Smooth muscle cell (in vitro differentiated cells): Measurements from ENCODE around the gene CEP63. TPM values are rescaled to one million over a fixed set of nuclear protein-coding genes. Genes with fewer than 3 reads are reported as not detected.

Experiments
- DNase-seq: peaks from one replicate; lab custom pipeline; 2025; ENCODE audit not compliant: unreplicated experiment; lab: John Stamatoyannopoulos, UW
- H2AFZ ChIP-seq: fragments of 200-600 bp; sonication (generic); 2 replicates; pipeline ENCODE4 v1.6.0; 2016; ENCODE audit warnings: antibody characterized with exemption, low read depth, mild to moderate bottlenecking
- H3F3A ChIP-seq: fragments of 200-600 bp; sonication (generic); 2 replicates; pipeline ENCODE4 v1.6.0; 2017; ENCODE audit warnings: antibody characterized with exemption, low read depth
- H3K27ac ChIP-seq: fragments of 200-600 bp; sonication (generic); 2 replicates; pipeline ENCODE4 v1.5.1; 2016; ENCODE audit warnings: low read depth, mild to moderate bottlenecking
- H3K27me3 ChIP-seq: fragments of 200-600 bp; sonication (generic); 2 replicates; pipeline ENCODE4 v1.6.1; 2016; ENCODE audit warnings: low read depth, mild to moderate bottlenecking
- H3K36me3 ChIP-seq: fragments of 200-600 bp; sonication (generic); 2 replicates; pipeline ENCODE4 v1.5.1; 2016; ENCODE audit warnings: low read depth
- H3K4me1 ChIP-seq: fragments of 200-600 bp; sonication (generic); 2 replicates; pipeline ENCODE4 v1.5.1; 2016; ENCODE audit warnings: low read depth
- H3K4me2 ChIP-seq: fragments of 200-600 bp; sonication (generic); 2 replicates; pipeline ENCODE4 v1.6.0; 2016; ENCODE audit warnings: mild to moderate bottlenecking
- H3K4me3 ChIP-seq: fragments of 200-600 bp; sonication (generic); 2 replicates; pipeline ENCODE4 v1.5.1; 2016; ENCODE audit warnings: mild to moderate bottlenecking
- H3K79me2 ChIP-seq: fragments of 200-600 bp; sonication (generic); 2 replicates; pipeline ENCODE4 v1.6.0; 2016; ENCODE audit warnings: low read depth, mild to moderate bottlenecking
- H3K9ac ChIP-seq: fragments of 200-600 bp; sonication (generic); 2 replicates; pipeline ENCODE4 v1.6.0; 2016; ENCODE audit warnings: low read depth
- H3K9me3 ChIP-seq: fragments of 200-600 bp; sonication (generic); replicated peaks from 2 replicates; pipeline ENCODE4 v1.5.1; 2016; ENCODE audit warnings: low read depth
- H4K20me1 ChIP-seq: fragments of 200-600 bp; sonication (generic); 2 replicates; pipeline ENCODE4 v1.6.0; 2016; ENCODE audit warnings: low read depth
- WGBS: methylation state at CpG from one replicate; pipeline ENCODE4 v1.1.7; 2016; ENCODE audit warnings: low lambda C conversion rate; 5-methylcytosine and 5-hydroxymethylcytosine counted together
- polyA plus RNA-seq: library from polyadenylated mRNA; unstranded; fragments of >200 nt; fragmentation: Nextera tagmentation; extraction: Ambion mirVana; gene quantifications from 2 replicates; pipeline ENCODE4 v1.2.1, GENCODE V29; 2016
- total RNA-seq: library from RNA; depleted of rRNA; stranded (reverse); fragments of >200 nt; gene quantifications from 2 replicates; pipeline ENCODE4 v1.2.3, GENCODE V29; 2014
- TF ChIP-seq, protein P1 (sequence below): fragments of 200-600 bp; sonication (generic); IDR thresholded peaks from 2 replicates; pipeline ENCODE4 v1.5.1; 2017; ENCODE audit warnings: borderline replicate concordance, mild to moderate bottlenecking, antibody characterized with exemption; ENCODE audit not compliant: insufficient read depth, poor library complexity, severe bottlenecking

The CEP63 gene
- total and polyA plus RNA-seq, 2 experiments from 2014 or later = 16.9 to 24.5 TPM

DNA sequence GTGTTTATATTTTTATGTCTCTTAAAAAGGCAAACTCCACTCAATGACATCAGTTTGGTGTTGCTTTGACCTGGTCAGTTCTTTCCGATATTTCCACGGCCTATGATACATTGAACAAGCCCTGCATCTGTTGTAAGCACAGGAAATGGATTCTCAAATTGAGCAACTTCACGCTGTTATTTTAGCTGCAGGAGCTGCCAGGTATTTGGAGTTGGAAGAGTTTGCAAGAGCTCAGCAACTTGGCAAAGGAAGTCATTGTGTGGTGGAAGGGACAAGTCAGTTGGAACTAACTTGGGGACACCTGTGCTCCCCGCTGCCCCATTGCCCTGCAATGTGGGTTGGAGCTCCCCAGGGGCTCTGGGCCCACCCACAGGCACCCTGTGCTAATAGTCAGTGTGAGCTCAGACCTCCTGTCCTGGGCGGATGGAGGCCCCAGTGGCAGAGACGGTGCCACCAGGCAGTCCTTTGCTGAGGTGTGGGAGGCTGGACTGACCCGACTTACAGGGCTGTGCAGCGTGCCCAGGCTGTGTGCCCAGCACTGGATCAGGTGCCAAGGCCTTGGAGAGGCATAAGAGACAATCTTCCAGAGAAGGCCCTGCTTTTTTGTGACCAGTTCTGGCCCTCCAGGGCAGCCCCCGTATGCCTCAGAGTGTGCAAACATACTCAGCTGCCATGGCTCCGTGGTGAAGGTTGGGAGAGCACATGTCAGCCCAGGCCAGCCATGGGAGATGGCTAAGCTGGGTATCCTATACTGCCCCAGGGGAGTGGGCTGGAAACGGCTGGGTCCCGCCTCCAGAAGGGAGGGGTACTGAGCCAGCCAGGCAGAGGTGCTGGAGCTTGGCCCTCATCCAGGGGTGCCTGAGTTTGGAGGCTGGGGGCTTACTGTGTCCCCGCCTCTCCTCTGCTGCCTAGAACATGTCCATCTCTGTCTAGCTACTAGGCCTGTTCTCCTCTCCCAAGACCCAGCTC, 121.5 kb downstream of the CEP63 start:
- Histone ChIP-seq H3K9ac (no peak overlapping the region), H3K4me2 (no peak overlapping the region), H3K27me3 (peaks cover 7% of the 10 kb centered on the region), H3K79me2 (no peaks in the 10 kb centered on the region), H3K4me3 (no peak overlapping the region), H3F3A (no peaks in the 10 kb centered on the region), H3K4me1 (peaks cover 5% of the 10 kb centered on the region), H3K27ac (no peak overlapping the region), H3K9me3 (no peaks in the 10 kb centered on the region), H2AFZ (no peak overlapping the region), H3K36me3 (no peaks in the 10 kb centered on the region), H4K20me1 (no peaks in the 10 kb centered on the region)
- DNase-seq = no peak
- TF ChIP-seq, protein P1, sequence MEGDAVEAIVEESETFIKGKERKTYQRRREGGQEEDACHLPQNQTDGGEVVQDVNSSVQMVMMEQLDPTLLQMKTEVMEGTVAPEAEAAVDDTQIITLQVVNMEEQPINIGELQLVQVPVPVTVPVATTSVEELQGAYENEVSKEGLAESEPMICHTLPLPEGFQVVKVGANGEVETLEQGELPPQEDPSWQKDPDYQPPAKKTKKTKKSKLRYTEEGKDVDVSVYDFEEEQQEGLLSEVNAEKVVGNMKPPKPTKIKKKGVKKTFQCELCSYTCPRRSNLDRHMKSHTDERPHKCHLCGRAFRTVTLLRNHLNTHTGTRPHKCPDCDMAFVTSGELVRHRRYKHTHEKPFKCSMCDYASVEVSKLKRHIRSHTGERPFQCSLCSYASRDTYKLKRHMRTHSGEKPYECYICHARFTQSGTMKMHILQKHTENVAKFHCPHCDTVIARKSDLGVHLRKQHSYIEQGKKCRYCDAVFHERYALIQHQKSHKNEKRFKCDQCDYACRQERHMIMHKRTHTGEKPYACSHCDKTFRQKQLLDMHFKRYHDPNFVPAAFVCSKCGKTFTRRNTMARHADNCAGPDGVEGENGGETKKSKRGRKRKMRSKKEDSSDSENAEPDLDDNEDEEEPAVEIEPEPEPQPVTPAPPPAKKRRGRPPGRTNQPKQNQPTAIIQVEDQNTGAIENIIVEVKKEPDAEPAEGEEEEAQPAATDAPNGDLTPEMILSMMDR = no peak
- 78% methylated on average over 13 of the region's 13 CpGs for WGBS

DNA sequence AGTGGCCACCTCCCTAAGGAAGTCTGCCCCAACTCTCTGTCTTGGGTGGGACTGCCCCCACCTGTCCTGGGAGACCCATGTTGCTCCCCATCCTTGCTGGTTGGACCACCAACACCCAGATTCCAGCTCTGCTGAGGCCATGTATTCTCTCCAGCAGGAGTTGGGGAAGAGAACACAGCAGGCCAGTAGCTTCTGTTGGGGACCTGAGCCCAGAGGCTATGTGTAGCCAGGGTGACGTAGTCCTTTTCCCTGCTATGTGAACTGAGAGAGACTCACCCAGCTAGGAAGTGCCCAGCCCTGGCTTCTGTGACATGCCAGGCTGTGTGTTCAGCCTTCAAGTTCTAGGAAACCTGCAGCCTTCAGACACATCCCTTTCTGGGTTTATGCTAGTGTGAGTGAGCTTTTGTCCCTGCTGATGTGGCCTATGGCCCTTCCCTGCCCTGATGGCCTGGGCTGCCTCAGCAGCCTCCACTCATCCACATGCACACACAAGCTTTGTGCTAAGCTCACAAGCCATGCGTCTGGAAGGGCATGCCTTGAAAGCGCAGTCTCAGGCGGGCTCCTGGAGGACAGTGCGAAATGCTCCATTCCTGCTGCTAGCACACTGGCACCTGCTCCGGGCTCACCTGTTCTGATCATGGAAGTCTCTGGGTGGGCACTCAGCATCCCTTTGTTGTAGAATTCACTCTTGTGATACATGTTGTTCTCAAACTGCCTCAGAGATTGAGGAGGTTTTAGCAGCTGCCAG, 122.3 kb downstream of the CEP63 start:
- Histone ChIP-seq H3K4me2 (no peak overlapping the region), H3K9ac (no peak overlapping the region), H3K36me3 (no peaks in the 10 kb centered on the region), H3K27ac (no peak overlapping the region), H2AFZ (no peak overlapping the region), H4K20me1 (no peaks in the 10 kb centered on the region), H3K9me3 (no peaks in the 10 kb centered on the region), H3K79me2 (no peaks in the 10 kb centered on the region), H3F3A (no peaks in the 10 kb centered on the region), H3K4me1 (no peaks in the 10 kb centered on the region), H3K4me3 (no peak overlapping the region), H3K27me3 (peaks cover 7% of the 10 kb centered on the region)
- DNase-seq = no peak
- TF ChIP-seq, protein P1 = no peak
- 96% methylated on average over 6 of the region's 6 CpGs for WGBS

DNA sequence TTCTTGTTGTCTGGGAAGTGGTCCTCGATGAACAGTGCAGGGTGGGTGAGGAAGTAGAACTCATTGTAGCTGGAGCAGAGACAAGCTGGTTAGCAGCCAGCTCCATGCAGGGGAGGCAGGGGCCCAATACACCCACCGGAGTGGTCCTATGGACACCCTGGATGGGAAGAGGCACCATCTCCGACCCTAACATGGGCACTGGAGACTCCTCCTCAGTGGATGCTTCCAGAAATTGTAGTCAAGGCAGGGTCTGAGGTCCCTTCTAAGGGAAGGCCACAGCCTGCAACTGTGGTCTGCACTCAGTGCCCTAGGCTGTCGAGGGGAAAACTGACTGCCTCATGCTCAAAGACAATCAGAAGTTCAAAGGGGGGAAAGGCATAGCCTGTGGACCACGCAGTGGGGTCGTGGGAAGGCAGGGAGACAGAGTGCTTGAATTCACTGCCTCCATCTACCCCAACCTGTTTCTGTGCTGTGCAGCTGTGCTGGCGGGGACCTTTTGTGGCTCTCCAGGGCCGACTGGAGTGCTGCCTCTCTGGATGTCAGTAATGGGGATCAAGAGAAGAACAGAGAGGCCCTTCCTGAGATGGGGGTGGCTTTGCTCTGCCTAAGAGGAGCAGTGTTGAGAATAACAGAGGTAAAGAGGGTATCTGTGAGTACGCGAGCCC, 123.0 kb downstream of the CEP63 start:
- 91% methylated on average over 10 of the region's 10 CpGs for WGBS
- Histone ChIP-seq H3F3A (no peaks in the 10 kb centered on the region), H2AFZ (no peak overlapping the region), H4K20me1 (no peaks in the 10 kb centered on the region), H3K27ac (no peak overlapping the region), H3K79me2 (no peaks in the 10 kb centered on the region), H3K4me3 (no peak overlapping the region), H3K4me2 (no peak overlapping the region), H3K27me3 (peaks cover 7% of the 10 kb centered on the region), H3K9me3 (no peaks in the 10 kb centered on the region), H3K4me1 (no peaks in the 10 kb centered on the region), H3K36me3 (no peaks in the 10 kb centered on the region), H3K9ac (no peak overlapping the region)
- TF ChIP-seq, protein P1 = no peak
- no peak for DNase-seq
